CD4-positive, alpha-beta T cell treated with Interleukin-21 for 1 hour (primary cell): ENCODE results near the gene MYCBP2.
A peak's percentile ranks its signal among the peaks of the same experiment; 100 is the strongest.
"Not testable (repeated sequence)": the region's sequence is repeated elsewhere in the genome, so short reads cannot be mapped to it uniquely, and the experiment has no call there.

Experiments used
- DNase-seq: peaks from one replicate; pipeline ENCODE4 v3.0.0-alpha.2; 2020

The MYCBP2 gene

DNA sequence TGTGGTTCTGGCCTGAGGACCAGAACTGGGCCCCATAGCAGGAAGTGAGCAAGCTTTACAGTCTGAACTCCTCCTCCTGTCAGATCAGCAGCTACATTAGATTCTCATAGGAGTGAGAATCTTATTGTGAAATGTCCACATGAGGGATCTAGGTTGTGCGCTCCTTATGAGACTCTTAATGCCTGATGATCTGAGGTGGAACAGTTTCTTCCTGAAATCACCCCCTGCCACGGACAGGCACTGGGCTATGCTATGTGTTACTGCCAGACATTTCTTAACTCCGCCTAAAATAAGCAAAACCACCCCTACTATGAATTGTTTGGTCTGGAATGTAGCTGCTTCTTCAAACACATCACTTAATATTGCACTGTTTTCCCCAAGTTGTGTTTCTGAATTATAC is 304.6 kb downstream of the MYCBP2 start:
- no peak for DNase-seq

DNA sequence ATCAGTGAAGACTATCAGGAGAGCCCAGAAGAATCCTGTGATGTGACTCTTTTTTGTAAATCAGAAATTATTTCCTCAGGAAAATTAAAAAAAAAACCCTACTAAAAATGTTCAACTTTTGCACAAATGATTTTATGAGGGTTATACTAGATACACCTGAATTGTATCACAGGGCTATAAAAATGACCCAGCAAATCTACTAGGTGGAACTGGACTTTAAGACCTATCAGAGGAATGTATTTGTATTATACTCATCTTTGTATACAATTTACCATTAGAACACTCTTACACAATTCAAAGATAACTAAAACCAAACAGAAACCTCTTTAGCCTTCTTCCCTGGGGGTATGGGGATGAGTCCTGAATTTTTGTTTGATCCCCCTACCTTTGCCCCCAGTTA is 307.1 kb downstream of the MYCBP2 start:
- DNase-seq, result no peak

DNA sequence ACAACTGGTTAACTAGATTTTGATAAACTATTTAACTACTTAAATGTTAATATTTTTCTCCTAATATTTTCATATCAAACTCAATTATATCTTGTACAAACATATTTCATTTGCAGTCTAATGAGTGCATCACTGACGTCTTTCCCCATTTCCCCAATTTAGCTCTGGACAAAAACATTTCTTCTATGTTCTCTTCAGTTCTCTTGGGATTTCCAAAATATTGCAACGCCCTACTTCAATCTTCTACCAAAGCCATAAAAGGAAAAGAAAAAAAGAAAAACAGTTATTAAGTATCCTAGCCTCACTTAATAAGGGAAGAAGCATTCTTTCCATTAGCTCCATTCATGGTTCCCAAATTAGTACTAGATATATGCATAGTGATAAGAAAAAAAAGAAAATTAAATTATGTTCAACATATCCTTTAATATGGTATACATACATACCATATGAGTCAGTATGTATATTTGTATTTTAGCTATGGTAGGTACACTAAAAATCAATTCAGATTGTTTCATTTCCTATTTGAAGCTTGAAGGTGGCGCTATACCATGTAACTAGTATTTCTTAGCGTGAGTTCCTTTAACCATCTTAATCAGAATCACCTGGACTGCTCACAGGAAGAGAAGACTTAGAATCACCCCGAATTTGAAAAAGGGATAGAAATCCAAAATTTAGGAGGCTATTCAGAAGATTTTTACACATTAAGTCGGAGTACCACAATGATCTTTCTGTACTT is 309.8 kb downstream of the MYCBP2 start:
- no peak for DNase-seq

DNA sequence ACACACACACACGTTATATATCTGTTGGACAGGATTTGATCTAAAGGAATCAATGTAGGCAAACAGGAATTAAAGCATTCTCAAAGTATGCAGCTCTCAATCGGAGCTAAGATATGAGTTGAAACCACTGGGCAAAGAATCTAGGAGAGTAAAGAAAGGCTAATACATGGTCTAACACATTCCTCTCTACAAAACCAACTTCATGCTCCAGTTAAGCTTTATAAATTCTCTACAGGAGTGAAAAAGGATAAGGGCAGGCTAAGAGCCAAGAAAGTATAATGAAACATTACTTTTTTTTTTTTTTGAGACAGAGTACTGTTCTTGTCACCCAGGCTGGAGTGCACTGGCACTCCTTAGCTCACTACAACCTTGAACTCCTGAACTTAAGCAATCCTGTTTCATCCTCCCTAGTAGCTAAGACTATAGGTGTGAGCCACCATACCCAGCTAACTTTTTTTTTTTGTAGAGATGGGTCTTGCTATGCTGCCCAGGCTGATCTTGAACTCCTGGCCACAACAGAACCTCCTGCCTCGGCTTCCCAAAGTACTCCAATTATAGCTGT is 310.6 kb downstream of the MYCBP2 start:
- no peak for DNase-seq

- DNase-seq, result no peak
Measured at GRCh38 chr13:77014906-77015685, 311.8 kb downstream of the MYCBP2 start.

GRCh38 chr13:77013853-77014542 is 312.9 kb downstream of the MYCBP2 start:
- no peak for DNase-seq

GRCh38 chr13:77009719-77010118 is 317.2 kb downstream of the MYCBP2 start:
- DNase-seq, result not testable (repeated sequence)

DNA sequence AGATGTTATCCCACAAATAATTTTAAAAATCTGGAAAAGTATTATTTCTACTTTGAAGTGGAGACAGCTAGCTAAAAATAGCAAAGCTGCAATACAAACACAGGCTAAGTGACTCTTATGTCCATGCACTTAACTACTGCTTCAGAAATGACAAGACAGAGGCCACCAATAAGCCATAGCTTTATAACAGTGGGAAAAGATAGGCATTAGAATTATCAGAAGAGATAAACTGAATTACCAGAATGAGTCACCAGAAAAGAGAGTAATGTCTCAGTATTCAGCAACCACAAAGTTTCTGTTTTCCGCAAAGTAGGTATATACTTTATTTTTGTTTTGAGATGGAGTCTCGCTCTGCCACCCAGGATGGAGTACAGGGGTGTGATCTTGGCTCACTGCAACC is 317.9 kb downstream of the MYCBP2 start:
- no peak for DNase-seq

GRCh38 chr13:77008337-77008736 is 318.6 kb downstream of the MYCBP2 start:
- not testable (repeated sequence) for DNase-seq

DNA sequence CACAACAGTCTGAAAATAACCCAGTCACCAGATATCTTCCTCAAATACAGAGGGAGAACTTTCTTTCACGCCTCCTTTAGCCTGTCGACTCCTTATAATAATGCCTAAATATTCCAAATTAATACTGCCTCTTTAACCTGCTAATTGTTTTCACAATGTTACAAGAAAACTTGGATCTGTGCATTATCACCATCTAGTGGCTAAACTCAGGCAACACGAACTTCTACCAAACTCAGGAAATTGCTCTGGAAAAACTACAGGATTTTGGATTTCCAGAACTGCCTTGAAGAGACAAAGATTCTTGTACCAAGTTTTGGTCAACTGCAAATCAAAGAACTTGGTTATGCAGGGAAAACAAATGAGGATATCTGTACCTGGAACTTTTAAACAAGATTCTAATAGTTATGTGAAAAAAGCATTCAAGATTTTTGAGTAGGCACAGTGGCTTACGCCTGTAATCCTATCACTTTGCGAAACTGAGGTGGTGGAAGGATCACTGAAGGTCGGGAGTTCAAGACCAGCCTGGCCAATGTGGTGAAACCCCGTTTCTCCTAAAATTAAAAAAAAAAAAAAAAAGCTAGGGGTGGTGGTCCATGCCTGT is 324.2 kb downstream of the MYCBP2 start:
- DNase-seq, result peak; percentile 21

DNA sequence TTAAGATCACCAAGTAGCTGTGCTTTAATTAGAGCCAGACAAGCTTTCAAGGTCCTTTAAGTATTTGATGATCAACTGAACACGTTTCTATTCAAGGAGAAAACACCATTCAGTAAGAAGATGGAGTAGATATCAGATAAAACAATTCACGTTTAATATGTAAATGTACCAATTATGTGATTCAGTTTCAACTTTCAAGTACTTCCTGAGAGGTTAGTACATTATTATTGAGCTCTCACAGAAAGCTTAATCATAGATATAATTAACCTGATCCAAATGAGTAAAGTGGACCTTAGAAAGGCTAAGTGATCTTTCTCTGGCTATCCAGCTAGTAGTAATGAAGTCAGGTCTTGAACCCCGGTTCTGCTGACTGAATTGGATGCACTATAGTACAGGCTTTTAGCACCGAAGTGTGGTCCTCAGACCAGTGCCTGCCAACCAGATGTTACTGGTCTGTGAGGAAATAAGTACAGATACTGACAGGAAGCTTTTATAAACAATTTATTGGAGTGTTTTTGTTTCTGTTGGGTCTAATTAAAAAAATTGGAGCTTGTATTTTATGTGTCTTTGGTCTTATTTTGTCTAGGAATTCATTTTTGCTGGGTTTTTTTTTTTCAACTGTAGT is 324.8 kb downstream of the MYCBP2 start:
- DNase-seq, result no peak

GRCh38 chr13:77001540-77001939 is 325.4 kb downstream of the MYCBP2 start:
- no peak for DNase-seq

DNA sequence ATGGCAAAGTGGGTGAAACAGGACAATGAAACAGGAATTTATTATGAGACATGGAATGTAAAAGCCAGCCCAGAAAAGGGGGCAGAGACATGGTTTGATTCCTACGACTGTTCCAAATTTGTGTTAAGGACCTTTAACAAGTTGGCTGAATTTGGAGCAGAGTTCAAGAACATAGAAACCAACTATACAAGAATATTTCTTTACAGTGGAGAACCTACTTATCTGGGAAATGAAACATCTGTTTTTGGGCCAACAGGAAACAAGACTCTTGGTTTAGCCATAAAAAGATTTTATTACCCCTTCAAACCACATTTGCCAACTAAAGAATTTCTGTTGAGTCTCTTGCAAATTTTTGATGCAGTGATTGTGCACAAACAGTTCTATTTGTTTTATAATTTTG is 326.4 kb downstream of the MYCBP2 start:
- no peak for DNase-seq
